ENCODE data around the gene TRAP1.
"Not testable (repeated sequence)": the region's sequence is repeated elsewhere in the genome, so short reads cannot be mapped to it uniquely, and the experiment has no call there.

The TRAP1 gene

GRCh38 chr16:3673201-3673600 is 44.1 kb downstream of the TRAP1 start:
- DNase-seq = no peak
- no peak for ATAC-seq

DNA sequence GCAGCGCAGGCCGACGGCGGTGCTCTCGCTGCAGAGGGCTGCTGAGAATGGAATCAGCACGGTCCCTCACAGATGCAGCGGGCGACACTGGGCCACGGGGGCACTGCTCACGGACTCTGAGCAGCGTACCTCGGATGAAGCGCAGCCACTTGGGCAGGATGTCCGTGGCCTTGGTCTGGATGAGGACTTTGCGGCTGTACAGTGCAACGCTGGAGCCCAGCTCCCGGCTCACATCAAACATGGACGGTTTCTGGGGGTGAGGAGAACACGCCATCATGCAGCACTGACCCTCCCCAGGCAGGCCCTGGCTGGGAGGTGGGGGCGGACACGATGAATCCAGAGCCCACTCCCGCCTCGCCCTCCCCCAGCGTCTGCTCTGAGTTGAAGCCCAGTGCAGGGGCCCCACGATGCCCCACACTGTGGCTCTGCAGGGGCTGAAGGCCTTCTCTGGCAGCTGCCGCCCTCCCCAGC is 44.7 kb downstream of the TRAP1 start:
- no peak for DNase-seq
- no peak for ATAC-seq

- no peak for ATAC-seq
- DNase-seq = no peak
Measured at GRCh38 chr16:3671424-3671823, 45.9 kb downstream of the TRAP1 start.

GRCh38 chr16:3670711-3671110 is 46.6 kb downstream of the TRAP1 start:
- no peak for ATAC-seq
- DNase-seq = no peak

DNA sequence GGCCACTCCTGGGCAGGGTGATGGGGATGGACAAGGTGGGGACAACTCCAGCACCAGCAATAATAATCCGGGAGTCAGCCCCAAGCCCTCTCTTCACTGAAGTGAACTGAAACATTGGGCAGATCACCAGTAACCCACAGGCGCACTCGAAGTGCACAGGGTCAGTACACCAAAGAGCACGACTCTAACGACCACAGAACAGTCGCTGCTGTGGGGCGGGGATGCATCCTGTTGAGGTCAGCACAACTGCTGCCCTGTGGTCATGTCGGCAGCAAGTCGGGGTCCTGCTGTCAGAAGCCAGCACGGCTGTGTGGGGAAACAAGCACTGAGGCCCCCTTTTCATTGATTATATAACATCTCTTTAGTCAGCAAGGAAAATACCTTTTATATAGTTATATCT is 48.2 kb downstream of the TRAP1 start:
- ATAC-seq (no peak), DNase-seq (no peak)

DNA sequence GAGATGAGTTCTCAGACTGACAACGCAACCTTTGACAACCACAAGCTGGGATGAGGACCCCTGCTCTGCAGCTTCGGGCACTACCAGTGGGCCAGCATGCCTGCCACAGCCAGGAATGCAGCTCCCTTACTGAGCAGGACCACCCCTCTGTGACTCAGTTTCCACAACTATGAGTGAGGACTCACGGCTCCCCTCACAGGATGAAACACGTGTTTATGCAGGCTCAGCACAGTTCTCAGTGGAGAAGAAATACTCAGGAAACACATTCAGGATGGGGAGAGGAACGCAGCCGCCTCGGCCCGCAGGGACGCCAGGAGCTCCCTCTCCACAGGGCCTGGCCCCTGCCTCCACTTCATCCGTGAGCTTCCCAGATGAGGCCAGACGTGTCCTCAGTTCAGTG is 48.7 kb downstream of the TRAP1 start:
- ATAC-seq (no peak), DNase-seq (no peak)

DNA sequence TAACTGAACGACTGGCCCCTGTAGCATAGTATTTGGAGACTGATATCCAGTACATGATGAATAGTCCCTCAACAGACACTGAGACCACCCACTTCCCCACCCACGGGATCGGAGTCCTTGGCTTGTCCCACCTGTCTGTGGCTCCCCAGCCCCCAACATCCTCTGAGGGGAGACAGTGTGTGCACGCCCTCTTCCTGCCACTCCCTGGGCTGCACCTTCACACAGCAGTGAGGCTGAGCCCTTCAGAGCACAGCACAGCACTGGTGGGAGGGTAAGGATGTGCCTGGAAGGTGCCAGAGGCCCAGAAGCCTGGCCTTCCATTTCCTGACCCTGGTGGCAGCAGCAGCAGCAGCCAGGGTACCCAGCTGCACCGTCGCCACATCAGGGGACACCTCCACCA is 51.8 kb downstream of the TRAP1 start:
- DNase-seq = no peak
- peak; percentile 37 for ATAC-seq

- no peak for ATAC-seq
Measured at GRCh38 chr16:3664187-3664896, 53.0 kb downstream of the TRAP1 start.

DNA sequence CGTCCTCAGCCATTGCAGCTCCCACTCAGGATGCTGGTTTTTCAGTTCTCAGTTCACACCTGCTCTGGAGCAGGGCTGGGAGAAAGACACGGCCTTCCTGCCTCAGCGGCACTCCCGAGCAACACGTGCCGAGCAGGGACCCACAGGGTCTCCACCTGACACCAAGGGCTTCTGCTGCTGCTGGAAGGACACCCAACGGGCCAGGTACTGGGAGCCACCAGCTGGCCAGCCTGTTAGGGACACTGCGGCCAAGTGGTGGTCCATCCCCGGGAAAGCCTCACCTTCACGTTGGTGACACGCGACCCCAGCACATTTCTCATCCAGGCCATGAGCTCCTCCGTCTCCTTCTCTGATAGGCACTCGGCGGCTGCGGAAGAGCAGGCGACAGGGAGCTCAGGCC is 54.7 kb downstream of the TRAP1 start:
- DNase-seq = no peak
- no peak for ATAC-seq

More at GRCh38 chr16:3664187-3664896, 53.0 kb downstream of the TRAP1 start:
- DNase-seq = no peak

- ATAC-seq (no peak), DNase-seq (no peak)
Measured at GRCh38 chr16:3661922-3662321, 55.4 kb downstream of the TRAP1 start.

DNA sequence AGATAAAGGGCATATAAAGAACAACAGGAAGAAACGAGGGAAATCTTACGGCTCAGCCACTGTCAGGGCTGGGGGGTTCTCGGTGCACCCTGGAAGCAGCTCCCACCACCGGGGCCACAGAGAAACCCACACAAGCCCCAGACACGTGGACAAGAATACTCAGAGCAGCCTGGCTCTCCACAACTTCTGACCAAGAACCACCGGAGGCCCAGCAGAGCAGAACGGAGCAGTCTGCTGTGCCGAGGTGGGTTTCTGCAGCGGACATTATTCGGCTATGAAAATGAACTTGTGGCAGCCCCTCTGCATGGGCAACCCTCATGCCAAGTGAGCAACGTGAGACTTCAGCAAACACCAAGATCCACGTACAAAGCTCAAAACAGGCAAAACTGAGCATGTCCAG is 56.0 kb downstream of the TRAP1 start:
- no peak for DNase-seq
- no peak for ATAC-seq

GRCh38 chr16:3659251-3659650 is 58.1 kb downstream of the TRAP1 start:
- DNase-seq (no peak), ATAC-seq (no peak)

GRCh38 chr16:3656491-3657468 is 60.5 kb downstream of the TRAP1 start:
- DNase-seq (peak; percentile 49), ATAC-seq (peak; percentile 71)

DNA sequence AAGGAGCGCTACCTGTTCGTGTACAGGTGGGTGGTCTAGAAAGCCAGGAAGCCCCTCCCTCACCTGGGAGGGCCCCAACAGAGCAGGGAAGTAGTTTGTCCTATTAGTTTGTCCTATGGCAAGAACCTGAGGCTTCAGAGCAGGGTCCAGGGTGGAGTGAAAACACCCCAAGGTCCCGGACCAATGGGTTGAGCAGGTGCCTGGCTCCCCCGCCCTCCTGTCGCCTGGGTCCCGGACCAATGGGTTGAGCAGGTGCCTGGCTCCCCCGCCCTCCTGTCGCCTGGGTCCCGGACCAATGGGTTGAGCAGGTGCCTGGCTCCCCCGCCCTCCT is 61.2 kb downstream of the TRAP1 start:
- not testable (repeated sequence) for DNase-seq

GRCh38 chr16:3655396-3656159 is 61.7 kb downstream of the TRAP1 start:
- DNase-seq (no peak), ATAC-seq (no peak)

More for the DNA sequence above, 61.2 kb downstream of the TRAP1 start:
- not testable (repeated sequence) for ATAC-seq

- no peak for DNase-seq
- no peak for ATAC-seq
Measured at GRCh38 chr16:3655030-3655395, 62.3 kb downstream of the TRAP1 start.

- ATAC-seq = peak; percentile 44
- DNase-seq = peak; percentile 72
Measured at GRCh38 chr16:3654249-3654991, 62.9 kb downstream of the TRAP1 start, which contains the start of gene DNASE1. Gene DNASE1, plus strand, starts transcription at chr16:3654691. Its CDS starts 683 bp downstream, at chr16:3655374.

DNA sequence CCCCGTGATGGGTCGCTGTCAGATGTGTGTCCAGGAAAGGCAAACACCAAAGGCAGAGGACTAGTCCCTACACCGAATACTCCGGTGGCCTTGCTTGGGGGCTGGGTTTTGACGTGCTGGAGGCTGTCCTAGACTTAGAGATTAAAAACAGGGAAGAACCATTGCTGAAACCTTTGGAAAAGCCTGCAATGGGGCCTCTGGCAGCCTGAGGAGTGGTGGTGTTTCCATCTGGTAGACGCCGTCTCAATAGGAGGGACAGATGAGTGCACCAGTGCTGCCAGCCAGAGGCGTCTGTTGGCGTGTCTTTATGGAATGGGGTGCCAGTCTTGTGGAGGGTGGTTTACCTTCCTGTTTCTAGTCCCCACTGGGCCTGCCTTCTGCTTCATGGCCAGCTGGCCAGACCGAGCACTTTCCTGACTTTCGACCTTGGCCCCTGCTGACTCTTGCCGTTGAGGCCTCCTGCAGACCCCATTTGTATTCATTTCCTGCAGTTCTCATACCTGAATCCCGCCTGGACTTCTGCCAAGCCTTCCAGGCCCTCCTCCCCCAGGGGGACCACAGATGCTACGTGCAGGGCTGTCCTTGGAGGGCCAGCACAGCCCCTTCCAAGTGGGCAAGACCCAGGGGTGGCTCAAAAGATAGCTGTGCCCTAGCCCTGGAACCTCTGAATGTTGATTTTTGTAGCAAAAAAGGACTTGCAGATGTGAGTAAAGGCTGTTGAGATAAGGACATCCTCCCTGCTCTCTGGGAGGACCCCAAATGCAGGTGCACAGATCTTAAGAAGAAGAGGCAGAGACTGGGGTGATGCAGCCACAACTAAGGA is 64.7 kb downstream of the TRAP1 start:
- DNase-seq = peak; percentile 1

GRCh38 chr16:3651461-3652372 is 65.6 kb downstream of the TRAP1 start:
- no peak for ATAC-seq
- no peak for DNase-seq

More for the DNA sequence above, 64.7 kb downstream of the TRAP1 start:
- ATAC-seq = no peak

All from stimulated activated naive CD8-positive, alpha-beta T cell treated with anti-CD3 and anti-CD28 coated beads, Interleukin-15, Interleukin-2, amounts not matched to agents 100 U/mL and 50 U/mL, for 24 hours (primary cell).